GM12801 (cell line): Measurements from ENCODE around the gene TIMELESS.

Source experiments
- CTCF ChIP-seq: IDR thresholded peaks from one replicate; pipeline ENCODE4 v1.5.1; 2011; ENCODE audit warnings: control low read depth; ENCODE audit not compliant: insufficient read length; ENCODE audit errors: extremely low read depth

Gene TIMELESS

GRCh38 chr12:56448860-56449621 lies at the start of gene TIMELESS:
TIMELESS (minus strand) TSS chr12:56449426; CDS start chr12:56434170, 15,256 bp downstream.
- no peak for TF ChIP-seq CTCF

GRCh38 chr12:56490360-56490759 lies 41.1 kb upstream of the TIMELESS start:
- TF ChIP-seq CTCF = no peak

GRCh38 chr12:56488041-56488955 lies 39.1 kb upstream of the TIMELESS start, which contains the start of gene GLS2:
GLS2 (minus strand) TSS chr12:56488161; CDS start chr12:56488118, 43 bp downstream.
- no peak for TF ChIP-seq CTCF

- TF ChIP-seq CTCF = no peak
Measured at GRCh38 chr12:56487448-56488040, 38.3 kb upstream of the TIMELESS start.

GRCh38 chr12:56486694-56487093 lies 37.5 kb upstream of the TIMELESS start:
- TF ChIP-seq CTCF = no peak

- no peak for TF ChIP-seq CTCF
Measured at GRCh38 chr12:56484566-56484965, 35.3 kb upstream of the TIMELESS start.

GRCh38 chr12:56479625-56480024 lies 30.4 kb upstream of the TIMELESS start:
- TF ChIP-seq CTCF = no peak
